GM21423 (cell line): ENCODE data around the gene WFDC5.
"Not testable (repeated sequence)": the region's sequence is repeated elsewhere in the genome, so short reads cannot be mapped to it uniquely, and the experiment has no call there.

Experiments used
- ATAC-seq: cut with Tn5 transposase; IDR thresholded peaks from one replicate; pipeline ENCODE4 v1.9.1; 2021; ENCODE audit warnings: mild to moderate bottlenecking, moderate library complexity; ENCODE audit not compliant: unreplicated experiment

WFDC5 gene

DNA sequence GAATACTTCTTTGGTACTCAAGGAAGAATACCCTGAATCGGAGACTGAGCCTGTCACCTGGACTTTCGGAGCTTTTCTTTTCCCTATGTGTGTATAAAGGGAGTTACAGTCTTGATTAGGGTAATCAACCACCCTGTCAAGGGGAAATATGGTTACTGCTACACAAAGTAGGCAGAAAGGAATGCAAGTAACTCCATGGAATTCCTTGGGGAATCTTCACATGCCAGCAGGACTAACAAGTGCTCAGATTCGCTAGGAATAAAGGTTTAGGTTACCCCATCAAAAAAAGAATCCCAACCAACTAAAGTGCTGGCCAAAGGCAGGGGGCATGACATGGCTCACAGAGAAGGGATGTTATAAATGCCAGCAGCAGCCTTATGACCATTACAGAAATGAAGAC is 24.5 kb downstream of the WFDC5 start:
- ATAC-seq, result no peak

DNA sequence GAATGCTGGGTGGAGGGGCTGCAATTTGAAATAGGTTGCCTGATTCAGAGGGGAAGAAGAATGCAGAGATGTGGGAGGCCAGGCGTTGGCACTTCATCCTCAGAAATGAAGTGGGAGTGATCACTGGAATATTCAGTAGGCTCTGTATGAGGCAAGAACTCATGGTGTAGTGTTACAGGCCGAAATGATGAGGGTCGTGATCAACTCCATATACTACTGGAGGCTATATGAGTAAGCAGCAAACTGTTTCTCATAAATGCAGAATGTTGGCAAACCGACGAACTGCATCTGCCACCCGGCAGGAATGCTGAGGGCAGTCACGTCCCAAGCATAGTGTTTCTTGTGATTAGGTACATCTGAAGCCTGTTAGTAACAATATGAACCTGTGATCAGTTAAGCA is 26.7 kb downstream of the WFDC5 start:
- ATAC-seq, result no peak

DNA sequence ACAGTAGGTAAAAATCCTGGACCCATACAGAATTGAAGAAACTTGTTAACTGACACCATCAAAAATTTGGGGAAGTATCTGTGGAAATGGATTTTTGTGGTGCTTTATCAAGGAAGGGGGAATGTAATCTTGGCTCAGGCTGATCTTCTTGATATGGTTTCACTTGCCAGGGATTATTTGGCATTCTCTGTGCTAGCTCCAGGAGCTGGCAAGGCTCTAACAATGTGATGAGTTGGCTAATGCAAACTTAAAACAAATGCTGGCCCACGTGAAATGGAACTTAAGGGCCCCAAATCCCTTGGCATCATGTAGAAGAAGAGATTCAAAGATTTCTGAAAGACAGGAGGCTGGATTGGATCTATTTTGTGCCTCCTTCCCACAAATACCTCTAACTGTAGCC is 27.2 kb downstream of the WFDC5 start:
- no peak for ATAC-seq

DNA sequence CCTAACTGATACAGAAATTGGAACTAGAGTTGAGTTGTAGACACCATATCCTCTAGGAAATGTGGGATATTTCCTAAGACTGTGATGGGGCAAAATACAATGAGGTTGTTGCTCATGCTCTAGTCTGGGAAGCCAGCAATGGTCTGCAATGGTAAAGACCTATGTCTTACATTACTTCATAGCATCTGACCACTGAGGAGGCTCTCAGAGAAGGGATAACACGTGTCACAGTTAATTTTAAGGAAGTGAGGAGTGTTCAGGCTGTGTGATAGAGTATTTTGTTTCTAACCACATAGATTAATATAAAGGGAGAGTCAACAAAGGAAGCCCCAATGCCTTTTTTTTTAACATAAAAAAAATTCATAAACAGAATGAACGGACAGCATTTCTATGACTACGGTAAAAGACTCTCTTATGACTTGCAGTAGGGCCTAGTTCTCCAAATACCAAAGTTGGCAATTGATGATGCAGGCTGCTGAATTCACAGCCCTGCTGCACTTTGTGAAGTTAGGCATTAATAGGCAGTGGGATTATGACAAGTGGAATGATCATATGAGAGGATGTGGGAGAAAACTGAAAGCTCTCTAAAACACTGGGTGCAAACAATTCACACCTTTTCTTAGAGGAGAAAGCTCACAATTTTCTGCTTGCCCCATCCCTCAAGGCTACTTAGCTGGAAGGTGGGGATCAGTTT is 27.7 kb downstream of the WFDC5 start:
- no peak for ATAC-seq

DNA sequence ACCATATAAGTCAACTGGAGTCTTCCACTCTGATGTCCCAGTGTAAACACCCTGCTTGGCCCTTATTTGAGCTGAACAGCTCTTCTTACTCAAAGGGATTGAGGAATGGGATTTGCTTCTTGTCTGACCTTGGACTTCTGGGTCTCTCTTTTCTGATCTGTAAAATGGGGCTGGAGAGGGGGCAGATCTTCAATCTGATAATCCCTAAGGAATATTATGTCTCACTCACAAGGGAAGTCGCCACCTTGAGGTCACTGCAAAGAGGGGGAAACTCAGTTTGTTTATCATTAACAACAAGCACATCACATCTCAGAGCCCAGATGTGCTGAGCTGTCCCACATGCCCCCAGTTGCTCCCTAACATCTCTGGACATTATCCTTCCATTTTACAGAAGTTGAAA is 29.1 kb downstream of the WFDC5 start:
- no peak for ATAC-seq

DNA sequence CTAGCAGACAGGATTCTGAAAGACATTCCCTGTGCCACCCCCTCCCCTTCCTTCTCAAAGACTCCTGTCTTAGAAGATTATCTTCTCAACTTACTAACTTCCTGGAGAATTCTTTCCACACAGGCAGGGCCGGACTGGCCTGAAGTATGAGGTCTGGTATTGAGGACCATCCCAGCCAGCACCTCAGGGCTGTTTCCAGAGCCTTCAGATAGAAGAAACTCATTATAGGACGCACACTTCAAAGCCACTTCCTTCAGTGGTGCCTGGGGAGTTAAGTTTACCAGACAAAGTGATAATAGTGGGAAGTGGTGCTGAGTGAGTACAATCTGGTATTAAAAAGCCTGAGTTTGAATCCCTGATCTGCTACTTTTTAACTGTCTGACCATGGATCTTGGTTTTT is 29.7 kb downstream of the WFDC5 start:
- ATAC-seq, result no peak

DNA sequence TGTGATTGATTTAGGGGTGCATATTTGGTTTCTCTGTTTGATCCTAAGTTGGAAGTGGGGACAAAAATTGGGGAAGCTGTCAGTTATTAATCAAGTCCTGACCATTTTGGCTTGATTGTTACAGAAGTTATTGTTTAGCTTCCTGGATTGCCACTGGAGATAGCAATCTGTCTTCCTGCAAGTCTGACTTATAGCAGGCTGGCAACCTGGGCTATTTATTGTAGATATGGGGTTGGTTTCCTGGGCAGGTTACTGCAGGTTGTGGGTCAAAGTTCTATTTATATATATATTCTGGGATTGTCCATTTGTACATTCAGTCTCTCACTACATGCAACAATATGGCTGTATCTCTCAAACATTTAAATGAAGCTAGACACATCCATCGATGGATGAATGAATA is 31.8 kb downstream of the WFDC5 start:
- ATAC-seq, result no peak

DNA sequence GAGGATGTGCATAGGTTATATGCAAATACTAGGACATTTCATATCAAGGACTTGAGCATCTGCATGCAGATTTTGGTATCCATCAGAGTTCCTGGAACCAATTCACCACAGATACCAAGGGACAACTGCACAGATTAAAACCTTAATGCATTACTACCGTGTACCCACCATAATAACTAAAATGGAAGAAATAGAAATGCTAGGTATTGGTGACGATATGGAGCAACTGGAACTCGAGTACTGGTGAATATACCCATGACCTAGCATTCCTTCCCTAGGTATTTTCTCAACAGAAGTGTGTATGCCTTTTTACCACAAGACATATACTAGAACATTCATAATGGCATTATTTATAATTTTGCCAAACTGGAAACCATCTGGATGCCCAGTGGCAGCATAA is 32.5 kb downstream of the WFDC5 start:
- ATAC-seq, result no peak

DNA sequence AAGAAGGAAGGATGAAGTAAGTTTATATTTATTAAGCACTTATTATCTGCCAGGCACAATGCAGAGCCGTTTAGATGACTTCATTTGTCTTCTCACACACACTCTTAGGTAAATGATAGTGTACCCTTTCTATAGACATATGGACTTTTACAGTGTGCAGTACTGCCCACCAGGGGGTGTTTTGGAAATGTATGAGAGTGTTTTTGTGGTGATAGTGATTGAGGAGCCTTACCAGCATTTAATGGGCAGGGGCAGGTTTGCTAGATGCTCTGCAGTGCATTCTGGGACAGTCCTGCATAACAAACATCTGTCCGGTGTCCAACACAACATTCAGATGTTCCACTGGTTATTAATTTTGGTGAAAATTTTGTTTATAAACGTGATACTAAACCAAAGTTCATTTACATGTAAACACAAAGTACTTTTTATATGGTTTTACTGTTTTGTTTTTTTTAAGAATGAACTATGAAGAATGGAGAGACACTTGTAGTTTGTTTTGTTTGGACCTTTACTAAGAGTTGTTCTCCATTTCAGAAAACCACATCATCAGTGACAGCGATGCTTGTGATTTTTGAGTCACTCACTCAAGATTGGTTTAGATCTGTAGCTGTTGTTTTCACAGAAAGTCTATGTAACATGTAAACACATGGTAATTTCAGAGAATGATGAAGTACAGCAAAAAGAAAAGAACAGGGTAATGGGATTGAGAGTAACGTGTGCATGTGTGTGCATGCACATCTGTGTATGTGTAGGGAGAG is 33.9 kb downstream of the WFDC5 start:
- ATAC-seq, result no peak

DNA sequence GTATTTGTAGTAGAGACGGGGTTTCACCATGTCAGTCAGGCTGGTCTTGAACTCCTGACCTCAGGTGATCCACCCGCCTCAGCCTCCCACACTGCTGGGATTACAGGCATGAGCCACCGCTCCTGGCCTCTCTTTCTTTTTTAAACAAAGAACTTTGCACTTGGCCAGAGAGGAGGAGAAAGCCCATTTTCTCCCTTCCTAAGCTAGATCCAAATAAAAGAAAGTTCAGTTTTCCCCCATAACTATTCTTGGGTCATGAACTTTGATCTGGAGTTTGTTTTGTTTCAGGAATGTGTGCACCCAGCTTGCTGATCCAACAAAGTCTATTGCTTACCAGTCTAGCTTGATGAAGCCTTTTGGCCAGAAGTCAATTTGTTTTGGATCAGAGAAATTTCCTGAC is 37.4 kb downstream of the WFDC5 start:
- ATAC-seq, result no peak

DNA sequence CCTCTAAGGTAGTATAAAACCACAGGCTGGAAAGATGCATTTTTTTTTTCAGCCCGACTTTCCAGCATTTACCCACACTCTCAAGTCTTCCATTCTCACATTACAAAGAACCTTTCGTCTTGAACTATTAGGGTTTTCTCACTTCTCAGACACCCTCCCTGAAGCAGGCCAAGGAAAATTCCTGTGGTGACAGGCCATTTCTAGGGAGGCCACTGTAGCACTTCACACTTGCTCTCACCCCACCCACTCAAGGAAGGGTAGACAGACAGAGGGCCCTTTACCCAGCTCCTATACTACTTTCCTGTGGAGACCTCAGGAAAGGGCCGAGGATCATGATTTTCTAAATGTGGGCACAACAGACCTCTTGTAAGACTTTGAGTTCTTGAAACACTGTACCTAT is 41.8 kb downstream of the WFDC5 start:
- ATAC-seq, result no peak

DNA sequence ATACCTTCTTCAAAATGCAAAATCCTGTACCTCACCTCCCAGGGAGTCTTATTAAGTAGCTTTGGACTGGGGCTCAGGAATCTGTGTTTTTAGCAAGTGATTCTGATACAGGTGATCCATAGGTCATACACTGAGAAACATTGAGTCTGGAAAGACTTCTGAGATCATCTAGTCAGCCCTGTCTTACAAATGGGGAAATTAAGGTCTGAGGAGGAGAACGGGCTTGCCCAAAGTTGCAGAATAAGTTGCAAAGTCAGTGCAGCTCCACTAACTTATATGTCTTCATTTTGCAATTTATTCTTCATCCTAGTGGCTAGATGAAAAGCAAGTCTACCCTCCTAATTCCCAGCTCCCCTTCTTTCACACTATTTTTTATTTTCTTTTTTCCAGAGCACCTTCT is 42.9 kb downstream of the WFDC5 start:
- no peak for ATAC-seq

DNA sequence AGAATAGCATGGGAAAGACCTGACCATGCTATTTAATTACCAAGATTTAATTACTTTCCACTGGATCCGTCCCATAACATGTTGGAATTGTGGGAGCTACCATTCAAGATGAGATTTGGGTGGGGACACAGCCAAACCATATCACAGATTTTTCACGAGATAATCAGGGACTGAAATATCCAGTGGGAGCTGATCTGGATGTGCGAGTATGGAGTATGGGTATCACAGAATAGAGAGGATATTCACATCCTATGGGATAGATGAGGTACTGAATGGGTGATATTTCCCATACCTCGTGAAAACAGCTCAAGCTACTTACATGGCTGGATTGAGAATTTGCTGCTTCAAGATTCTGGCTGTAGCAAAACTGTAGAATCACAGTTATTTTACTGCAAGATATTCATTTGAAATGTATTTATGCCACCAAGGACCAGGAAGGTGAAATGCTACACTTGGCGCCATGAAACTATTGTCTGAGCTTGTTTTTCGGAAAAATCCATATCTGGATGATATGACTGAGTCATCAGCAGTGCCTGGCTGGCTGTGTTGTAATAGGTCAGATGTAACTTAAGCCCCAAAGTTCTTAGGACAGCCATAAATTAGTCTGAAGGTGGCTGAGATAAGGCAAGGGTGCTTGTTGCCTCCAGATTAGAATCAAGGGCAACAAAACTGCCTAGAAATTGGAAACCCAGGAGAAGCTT is 43.9 kb downstream of the WFDC5 start:
- ATAC-seq, result no peak

DNA sequence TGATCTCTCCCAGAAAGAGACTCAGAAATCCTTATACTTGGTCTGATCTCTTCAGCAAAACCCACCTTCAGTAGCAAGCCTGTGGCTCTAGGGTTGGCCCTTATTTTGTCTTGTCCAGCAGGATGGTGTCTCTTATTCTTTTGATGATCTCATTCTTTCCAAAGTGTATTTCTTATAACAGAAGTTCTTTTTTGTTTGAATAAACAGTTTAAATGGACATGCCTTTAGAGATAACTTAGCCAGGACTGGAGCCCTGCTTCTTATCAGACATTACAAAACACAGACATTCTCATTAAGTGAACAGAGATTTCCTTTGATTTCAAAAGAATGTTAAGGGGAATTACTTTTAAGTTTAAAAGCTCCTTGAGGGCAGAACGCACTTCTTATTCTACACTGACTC is 45.7 kb downstream of the WFDC5 start:
- no peak for ATAC-seq

DNA sequence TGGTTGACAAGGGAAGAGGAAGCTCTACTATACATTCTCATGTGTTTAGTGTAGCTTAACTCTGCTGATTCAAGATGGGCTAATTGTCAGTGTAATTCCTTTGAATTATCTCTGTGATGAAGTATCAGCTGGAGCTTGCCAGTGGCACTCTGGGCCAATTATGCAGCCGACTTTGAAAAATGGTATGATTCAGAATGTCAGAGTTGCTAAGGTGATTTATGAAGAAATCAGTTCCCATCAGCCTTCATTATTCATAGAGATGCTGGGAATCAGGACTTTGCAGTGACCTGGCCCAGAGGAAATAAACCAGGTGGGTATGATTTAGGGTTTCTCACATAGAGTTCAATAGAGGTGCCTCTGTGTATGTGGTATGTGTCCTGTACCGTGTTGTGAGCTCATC is 47.4 kb downstream of the WFDC5 start:
- ATAC-seq, result no peak

DNA sequence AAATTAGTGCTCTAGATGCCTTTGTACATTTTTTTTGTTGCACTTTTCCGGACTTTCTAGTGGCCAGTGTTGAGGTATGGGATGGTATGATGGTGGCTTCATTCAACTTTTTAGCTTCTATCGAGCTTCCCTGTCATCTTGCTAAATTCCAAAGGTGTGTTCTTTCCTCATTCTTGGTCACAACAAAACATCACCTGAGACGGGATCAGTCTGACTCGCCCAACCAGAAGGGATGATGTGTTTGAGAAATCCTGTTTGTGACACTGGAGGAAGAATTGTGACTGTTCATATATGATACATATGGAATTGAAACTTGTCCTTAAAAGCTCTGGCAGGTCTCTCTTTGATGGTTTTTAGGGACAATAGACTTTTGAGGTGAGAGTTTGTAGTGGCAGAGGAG is 47.9 kb downstream of the WFDC5 start:
- no peak for ATAC-seq

DNA sequence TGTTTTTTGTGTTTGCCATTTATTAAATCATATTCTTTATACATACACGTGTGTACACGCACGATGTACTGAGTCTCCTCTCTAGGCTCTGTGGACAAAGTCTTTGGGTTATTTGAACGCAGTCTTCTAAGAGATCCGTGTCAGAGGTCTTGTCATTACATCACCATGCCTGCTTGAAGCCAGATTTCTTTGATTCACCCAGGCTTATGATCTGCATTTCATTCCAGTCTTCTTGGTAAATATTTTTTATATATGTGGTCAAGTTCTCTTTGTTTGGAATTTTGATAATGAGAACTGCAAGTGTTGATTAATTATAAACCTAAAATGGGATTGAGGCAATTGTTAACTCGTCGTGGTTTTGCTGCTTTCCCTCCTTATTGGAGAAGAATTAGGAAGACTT is 48.6 kb downstream of the WFDC5 start:
- no peak for ATAC-seq

DNA sequence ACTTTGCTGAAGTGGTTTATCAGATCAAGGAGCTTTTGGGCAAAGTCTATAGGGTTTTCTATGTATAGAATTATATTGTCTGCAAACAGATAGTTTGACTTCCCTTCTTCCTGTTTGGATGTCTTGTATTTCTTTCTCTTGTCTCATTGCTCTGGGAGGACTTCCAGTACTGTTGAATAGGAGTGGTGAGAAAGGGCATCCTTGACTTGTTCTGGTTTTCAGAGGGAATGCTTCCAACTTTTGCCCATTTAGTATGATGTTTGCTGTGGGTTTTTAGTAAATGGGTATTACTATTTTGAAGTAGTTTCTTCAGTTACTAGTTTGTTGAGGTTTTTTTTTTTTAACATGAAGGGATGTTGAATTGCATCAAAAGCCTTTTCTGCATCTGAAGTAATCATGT is 50.2 kb downstream of the WFDC5 start:
- ATAC-seq, result no peak

DNA sequence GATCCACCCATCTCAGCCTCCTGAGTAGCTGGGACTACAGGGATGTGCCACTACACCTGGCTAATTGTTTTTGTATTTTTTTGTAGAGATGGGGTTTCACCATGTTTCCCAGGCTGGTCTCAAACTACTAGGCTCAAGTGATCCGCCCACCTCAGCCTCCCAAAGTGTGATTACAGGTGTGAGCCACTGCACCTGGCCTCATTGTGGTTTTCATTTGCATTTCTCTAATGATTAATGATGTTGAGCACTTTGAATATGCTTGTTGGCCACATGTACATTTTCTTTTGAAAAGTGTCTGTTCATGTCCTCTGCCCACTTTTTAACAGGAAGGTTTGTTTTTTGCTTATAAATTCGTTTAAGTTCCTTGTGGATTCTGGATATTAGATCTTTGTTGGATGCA is 51.9 kb downstream of the WFDC5 start:
- not testable (repeated sequence) for ATAC-seq

DNA sequence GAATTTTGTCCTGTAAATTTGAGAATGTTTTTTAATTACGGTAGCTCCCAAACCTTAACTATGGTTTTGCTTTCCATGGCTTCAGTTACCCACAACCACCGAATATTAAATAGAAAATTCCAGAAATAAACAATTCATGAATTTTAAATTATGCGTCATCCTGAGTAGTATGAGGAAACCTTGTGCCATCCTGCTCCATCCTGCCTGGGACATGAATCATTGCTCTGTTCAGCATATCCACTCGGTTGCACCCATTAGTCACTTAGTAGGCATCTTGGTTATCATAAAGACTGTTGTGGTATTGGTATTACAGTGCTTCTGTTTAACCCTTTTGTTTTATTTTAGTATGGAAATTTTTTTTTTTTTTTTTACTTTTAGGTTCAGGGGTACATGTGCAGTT is 53.7 kb downstream of the WFDC5 start:
- no peak for ATAC-seq

DNA sequence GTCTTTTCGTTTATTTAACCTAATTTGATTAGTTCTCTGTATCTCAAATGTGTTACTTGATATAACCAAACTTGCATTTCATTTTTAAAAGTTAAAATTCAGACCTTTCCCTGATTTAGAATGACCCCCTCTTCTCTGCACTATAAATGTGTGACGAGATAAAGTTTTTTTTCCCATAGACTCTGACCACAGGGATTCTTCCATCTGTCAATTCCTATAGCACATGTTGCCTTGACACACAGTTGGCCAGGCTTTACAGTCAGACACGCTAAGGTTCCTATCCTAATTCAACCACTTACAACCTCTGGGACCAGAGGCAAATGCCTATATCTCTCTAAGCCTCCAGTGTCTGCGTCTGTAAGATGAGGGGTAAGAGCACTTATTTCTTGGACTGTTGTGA is 54.7 kb downstream of the WFDC5 start:
- ATAC-seq, result no peak
